HK-2 (cell line): ENCODE measurements around the gene WDR1.

ENCODE experiments used
- DNase-seq: peaks from one replicate; pipeline ENCODE4 v3.0.0-alpha.2; 2018; ENCODE audit not compliant: unreplicated experiment

WDR1 gene

GRCh38 chr4:10084651-10085358 is 31.8 kb downstream of the WDR1 start:
- DNase-seq = no peak

DNA sequence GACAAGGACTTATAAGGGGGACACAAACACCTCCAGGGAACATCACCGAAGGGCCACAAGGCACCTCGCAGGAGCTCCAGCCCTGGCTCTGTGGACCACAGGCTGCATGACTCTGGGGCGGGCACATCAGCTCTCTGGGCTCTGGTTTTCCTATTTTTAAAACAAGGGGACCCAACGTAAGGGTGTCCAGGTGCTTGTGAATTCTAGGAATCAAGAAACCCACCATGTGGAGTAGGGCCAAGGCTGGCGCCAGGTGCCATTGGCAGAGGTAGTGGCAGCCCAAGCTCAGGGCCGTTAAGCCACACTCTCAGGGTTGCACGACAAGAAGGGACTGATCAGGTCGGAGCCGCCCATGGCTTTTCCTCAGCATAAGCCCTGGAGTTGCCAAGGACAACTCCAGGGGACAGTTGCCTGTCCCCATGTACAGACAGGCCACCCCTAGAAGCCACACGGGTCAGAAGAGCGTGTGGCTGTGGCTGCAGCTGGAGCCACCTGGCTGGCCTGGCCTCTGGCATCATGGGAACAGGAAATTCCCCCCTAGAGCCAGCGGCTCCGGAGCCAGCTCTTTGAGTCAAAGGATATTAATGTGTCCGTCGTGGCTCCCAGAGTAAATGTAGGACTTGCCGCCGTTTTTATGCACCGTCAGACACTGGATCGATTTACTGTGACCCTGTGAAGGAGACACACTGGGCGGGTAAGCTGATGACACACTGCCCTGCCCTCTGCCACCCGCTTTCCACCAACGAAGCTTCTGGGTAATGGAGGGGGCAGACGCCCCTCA is 32.5 kb downstream of the WDR1 start:
- no peak for DNase-seq

DNA sequence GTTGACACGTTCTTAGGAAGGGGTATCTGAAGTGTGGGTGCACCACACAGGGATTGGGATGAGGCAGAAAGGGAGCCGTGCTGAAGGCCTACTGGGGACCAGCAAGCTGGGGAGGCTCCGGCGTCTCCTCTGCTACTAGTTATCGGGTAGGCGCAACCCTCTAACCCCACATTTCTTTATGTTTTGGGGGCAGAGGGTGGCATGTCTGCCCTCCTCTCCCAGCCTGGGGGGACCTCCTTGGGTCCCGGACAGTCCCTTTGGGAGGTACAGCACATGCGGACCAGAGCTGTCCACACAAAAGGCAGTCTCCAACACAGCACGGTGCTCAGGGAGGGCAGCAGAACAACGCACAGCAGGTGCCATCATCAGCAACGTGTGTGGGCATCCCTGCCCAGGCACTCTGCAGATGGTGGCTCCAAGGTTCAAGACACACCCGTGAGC is 33.2 kb downstream of the WDR1 start:
- no peak for DNase-seq

DNA sequence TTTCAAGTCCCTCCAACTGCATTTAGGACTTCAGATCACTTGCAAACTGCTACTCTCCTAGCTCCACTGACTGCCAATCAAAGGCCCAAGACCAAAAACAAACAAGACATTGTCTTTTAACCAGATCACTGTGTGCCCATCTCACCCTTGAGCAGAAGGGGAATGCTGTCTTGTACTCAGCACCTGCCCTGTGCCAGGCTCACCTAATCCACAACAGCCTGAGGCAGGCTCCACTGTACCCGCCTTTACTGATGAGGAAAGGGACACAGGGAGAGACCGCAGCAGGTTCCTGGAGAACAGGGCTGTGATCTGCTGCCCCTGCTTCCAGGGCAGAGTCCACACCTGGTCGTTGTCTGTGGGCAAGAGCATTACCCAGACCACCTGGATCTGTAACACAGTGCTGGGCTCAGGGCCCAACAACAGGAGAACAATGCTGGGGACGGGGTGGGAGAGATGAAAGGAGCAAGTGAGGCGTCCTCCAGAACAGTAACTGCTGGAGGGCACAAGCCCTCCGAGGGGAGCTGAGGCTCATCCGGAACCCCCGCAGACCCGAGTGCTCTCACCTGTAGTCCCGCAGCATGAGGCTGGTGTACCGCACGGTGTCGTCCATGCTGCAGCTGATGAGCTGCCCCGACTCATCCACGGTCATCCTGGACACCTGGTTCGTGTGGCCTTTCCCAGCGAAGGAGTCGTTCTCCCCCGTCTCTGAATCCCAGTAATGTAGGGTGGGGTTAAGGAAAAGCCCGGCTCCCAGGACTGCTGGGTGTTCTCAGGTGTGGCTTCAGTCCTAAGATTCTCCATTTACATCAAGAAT is 33.9 kb downstream of the WDR1 start:
- no peak for DNase-seq

DNA sequence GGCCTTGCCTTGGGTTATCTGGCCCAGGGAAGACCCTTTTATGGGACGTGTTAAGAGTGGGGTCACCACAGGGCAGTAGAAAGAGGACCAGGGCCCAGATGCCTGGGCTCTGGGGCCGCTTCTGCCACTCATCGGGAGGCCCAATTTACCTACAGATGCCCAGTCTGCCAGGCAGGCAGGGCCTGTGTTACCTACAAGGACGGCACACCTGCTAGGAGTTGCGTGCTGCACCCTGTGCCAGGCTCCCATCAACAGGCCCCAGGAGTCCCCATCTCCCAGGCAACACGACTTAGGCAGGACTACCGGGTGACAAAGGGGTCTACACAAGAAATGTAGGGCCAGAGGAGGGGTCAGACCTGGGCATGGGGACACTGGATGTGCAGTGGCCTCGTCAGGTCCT is 34.6 kb downstream of the WDR1 start:
- no peak for DNase-seq

DNA sequence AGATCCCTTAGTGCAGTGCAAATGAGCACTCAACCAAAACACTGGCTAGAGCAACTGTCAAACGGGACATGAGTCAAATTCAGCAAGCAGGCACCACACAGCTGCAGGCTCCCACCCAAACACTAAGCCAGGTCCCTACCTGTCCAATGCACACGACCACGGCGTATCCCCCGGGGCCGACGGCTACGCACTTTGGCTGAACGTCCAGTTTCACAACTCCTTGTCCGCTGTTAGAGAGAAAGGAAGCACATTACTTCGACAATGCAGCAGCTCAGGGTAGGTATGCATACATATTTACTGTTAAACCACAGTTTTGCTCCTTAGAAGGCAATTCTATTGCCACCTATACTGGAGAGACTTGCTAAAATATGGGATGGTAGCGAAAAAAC is 35.4 kb downstream of the WDR1 start:
- no peak for DNase-seq

DNA sequence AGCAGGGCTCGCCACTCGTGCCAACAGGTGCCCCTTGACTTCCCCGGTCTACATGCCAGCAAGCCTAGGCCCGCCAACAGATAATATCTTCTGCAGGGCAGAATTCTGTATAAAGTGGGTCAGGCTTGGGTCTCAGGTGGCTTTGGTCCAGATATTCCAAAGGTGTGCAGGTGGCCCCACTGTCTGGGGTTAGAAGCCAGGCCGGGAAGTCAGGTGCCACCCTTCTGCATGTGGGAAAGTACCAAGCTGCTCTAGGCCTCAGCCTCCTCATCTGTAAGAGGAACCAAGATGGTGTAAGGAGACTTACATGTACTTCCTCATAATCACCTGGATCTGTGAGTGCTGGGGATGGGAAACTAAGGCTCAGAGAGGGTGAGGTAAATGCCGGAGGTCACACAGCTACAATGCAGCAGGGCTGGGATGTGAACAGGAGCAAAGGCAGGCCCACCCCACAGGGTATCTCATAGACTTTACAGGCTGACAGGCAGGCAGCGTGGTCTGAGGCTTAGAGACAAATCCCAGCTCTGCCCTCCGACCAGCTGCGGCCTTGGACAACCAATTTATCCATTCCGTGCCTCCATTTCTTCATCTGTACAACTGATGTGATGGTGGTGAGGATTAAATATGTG is 35.9 kb downstream of the WDR1 start:
- no peak for DNase-seq

DNA sequence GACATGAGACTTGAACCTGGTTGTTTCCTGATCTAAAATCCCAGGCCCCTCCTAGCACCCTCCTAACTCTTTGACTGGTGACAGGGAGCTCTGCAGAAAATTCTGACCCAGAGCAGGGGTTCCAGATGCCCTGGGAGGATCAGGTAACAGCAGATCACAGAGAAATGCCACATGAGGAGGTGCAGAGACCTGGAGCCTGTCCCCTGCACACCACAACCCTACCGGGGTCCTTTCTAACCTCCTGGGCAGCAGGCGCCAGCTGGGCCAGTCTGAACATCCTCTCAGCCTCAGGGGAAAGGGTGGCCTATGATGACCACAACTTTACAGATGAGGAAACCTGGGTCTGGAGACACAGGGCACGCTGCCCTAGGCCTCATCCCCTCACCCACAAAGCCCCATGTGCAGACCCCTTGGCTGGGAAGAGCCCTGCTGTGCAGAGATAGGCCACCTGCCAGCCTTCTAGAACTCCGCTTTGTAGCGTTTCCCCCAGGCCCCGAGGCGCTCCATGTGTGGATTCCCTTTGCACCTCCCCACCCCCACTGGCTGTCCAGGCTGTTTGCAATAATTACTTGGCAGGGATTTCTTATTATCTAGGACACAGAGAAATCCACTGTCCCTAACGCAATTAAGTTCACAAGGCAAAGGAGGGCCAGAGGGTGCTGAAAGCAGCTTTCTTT is 36.5 kb downstream of the WDR1 start:
- no peak for DNase-seq

- no peak for DNase-seq
These were observed 37.3 kb downstream of the WDR1 start for GRCh38 chr4:10079256-10079655.

DNA sequence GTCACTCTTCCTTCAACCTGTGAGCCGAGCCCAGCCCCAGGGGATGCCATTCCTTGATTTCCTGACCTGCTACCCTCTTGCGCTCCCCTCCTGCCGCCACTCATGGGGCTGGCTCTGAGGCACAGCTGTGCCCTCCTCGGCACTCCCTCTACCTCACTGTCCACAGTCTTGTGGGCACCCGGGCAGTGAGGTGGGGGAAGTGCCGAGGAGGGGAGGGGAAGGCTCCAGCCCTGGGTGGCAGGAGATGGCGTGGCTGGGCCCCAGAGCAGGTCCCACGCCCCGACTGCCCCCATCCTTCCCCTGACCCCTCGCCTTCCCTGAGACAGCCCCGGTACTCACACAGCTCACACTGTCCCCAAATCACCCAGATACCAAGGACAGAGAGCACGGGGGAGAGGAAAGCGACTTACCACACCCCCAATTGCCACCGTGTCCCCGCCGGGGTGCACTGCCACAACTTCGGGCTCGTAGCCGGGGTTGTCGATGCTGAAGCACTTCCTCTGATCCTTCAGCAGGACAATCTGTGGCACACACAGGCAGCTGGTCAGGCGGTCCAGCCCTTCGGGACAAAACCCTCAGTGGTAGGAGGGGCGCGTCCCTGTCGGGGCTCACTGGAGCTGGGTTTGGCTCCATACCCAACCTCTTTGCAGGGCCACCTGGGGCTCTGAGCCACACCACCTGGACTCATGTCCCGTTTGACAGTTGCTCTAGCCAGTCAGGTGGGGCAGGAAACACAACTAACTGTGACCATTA is 37.9 kb downstream of the WDR1 start:
- DNase-seq = no peak

DNA sequence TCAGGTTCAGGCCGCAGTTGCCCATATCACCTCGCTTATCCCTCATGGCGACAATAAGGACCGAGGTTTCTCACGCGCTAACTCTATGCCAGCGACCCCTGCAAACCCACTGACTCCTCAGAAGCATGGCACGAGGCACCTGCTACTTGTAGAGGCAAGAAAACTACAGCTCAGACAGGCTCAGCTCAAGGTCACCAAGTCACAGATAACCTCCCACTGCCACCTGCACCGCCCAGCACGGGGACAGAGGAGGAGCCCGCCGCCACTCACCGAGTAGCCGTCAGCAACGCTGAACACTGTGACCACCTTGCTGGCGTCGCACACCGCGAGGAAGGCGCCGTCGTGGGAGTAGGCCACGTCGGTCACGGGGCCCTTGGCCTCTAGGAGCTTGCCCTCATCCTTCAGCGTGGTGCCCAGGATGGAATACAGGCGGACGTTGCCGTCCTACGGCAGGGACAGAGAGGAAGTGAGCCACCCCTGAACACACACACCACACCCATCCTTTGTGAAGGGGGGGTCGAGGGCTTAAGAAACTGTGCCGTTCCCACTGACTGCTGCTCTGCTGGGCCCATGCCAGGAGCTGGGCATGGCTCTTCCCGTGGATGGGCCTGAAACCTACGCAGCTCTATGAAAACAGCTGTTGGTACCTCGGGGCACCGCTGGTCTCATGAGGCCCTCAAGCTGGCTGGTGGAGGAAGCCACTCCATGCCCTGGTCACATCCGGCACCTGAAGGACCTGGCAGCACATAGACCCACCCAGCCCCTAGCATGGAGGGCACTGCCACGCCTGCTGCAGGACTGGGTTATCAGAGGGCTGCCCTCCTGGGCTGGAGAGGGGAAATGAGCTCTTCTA is 38.9 kb downstream of the WDR1 start:
- no peak for DNase-seq

DNA sequence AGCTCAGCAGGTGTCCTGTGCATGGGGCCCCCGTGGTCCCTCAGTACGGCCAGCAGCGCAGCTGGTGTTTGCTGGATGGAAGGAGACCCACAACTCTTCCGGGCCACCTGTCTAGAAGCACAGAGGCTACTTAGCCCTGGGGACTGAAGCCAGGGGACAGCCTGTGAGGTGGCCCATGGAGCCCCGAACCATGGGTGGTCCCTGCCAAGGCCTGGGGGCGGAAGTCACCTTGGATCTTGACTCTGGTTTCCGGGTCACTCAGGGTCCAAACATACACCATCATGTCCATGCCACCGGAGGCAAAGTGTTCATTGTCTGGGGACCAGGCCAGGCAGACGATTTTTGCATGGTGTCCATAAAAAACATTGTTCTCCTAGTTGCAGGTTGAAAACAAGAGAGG is 39.5 kb downstream of the WDR1 start:
- no peak for DNase-seq

DNA sequence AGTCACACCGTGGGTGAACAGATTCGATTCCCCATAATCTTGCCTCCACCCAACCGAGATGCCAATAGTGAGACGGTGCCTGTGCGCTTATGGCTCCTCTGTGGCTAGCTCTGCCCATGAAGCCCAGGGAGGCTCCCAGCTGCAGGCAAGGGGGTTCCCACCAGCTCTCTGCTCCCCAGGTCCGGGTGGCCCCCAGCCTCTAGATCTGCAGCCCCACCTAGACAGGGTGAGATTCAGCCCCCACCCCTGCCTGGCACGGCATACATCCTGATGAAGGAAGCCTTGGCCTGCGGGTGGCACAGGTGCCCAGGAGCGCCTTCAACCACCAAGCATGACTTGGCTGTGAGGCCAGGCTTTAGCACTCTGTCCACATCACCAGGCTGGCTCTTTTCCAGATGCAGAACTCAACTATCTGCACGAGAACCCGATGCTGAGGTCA is 40.6 kb downstream of the WDR1 start:
- no peak for DNase-seq

- DNase-seq = no peak
These were observed 41.3 kb downstream of the WDR1 start for GRCh38 chr4:10075158-10075863.

GRCh38 chr4:10074767-10075105 is 41.9 kb downstream of the WDR1 start:
- no peak for DNase-seq

DNA sequence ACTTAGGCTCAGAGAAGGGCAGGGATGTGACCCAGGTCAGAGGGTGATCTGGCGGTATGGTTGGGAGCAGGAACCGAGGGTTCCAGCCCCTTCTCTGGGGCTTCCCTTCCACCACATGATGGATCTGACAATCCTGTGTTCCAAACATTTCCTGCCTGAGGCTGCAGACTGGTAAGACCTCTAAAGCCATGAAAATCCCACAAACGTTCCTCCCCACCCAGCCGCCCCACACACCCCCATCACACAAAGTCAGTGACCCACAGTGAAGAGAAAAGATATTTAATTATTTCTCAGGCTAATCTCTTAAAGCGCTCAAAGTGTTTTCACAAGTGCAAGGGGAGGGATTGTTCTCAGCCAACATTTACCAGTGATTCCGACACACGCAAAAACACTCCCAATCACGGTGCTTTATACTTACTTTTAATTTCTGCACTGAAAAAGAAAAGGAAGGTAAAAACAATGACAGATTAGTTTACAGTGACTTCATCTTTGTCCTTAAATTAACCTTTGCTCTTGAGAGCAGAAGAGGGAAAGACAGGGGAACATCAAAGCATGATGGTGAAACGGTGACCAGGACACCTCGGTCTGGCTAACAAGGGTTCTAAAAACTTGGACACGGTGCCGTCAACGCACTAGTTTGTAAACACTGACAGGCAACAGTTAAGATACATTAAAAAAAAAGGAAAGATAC is 42.4 kb downstream of the WDR1 start:
- DNase-seq = no peak

- no peak for DNase-seq
These were observed 44.1 kb downstream of the WDR1 start for GRCh38 chr4:10072420-10073017.

DNA sequence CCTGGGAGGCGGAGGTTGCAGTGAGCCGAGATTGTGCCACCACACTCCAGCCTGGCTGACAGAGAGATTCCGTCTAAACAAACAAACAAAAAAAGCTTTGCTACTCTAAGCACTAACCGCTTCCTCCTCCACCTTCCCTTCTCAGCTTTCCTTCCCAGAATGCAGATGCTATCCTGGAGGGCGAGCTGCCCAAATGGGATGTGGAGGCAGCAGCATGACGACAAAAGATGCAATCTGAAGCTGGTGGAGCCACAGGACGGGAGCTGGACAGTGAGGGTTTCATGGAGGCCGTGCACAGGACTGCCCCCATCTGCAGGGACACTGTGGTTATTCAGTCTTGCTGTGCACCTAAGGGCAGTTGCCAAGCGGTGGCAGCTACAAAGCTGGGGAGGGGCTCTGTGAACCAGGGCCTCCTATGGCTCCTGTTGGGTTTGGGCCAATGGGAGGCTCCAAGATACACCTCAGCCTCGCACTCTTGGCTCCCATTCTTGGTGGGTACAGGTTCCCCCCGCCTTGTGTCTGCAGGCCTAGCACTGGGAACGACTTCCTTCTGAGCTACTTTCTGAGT is 47.4 kb downstream of the WDR1 start:
- DNase-seq = no peak
